Breast epithelium (tissue), 4 donors: Measurements from ENCODE around the gene CENPP. TPM values are rescaled to one million over a fixed set of nuclear protein-coding genes. Genes with fewer than 3 reads are reported as not detected.

Experiments used
- DNase-seq, 2 donors: peaks; one replicate each; pipeline ENCODE4 v3.0.0-alpha.2; 2019; ENCODE audit warnings: low spot score in 2 of 2
- H3K27ac ChIP-seq, 2 donors: fragments of 200-600 bp; sonication (generic) in 1 of 2; one replicate each; pipeline ENCODE4 v1.5.1; 2016 to 2019; ENCODE audit warnings: mild to moderate bottlenecking in 1 of 2
- H3K27me3 ChIP-seq, 2 donors: fragments of 200-600 bp; sonication (generic) in 1 of 2; one replicate each; pipeline versions ENCODE4 v1.5.1 to v1.6.0; 2017 to 2019; ENCODE audit warnings: control low read depth in 1 of 2, mild to moderate bottlenecking in 1 of 2
- H3K36me3 ChIP-seq: fragments of 200-600 bp; one replicate; pipeline ENCODE4 v1.5.1; 2019
- H3K4me1 ChIP-seq, 2 donors: fragments of 200-600 bp; sonication (generic); one replicate each; pipeline ENCODE4 v1.5.1; 2016 to 2019; ENCODE audit warnings: control low read depth in 1 of 2
- H3K4me3 ChIP-seq, 3 donors: fragments of 200-600 bp; sonication (generic); 1 replicate in 2 of 3; 2 replicates in 1 of 3; pipeline ENCODE4 v1.5.1; 2016 to 2019; ENCODE audit warnings: mild to moderate bottlenecking in 3 of 3, moderate library complexity in 2 of 3
- H3K9me3 ChIP-seq, 2 donors: fragments of 200-600 bp; sonication (generic) in 1 of 2; one replicate each; pipeline ENCODE4 v1.5.1; 2016 to 2019; ENCODE audit warnings: control low read depth in 1 of 2
- CTCF ChIP-seq, 3 donors: fragments of 450-650 bp; IDR thresholded peaks; one replicate each; pipeline ENCODE4 v1.5.1; 2016 to 2017; ENCODE audit warnings: antibody characterized with exemption in 3 of 3, mild to moderate bottlenecking in 3 of 3, moderate library complexity in 3 of 3
- POLR2A ChIP-seq: fragments of 450-650 bp; IDR thresholded peaks from one replicate; pipeline ENCODE4 v1.6.1; 2016; ENCODE audit warnings: antibody characterized with exemption, mild to moderate bottlenecking, moderate library complexity
- POLR2AphosphoS5 ChIP-seq, 3 donors: sonication (generic); formaldehyde crosslinking; IDR thresholded peaks; one replicate each; pipeline ENCODE4 v1.6.1; 2017; ENCODE audit warnings: antibody characterized with exemption in 3 of 3
- intact Hi-C: fragments of 100-400 bp; cut with DNase I; formaldehyde crosslinking; loops from one replicate; pipeline ENCODE4 v1.15.1; 2023; ENCODE audit warnings: low total_unique reads
- total RNA-seq, 3 donors: library from RNA; depleted of rRNA; stranded (reverse); fragments of >200 nt; gene quantifications; one replicate each; pipeline ENCODE4 v1.1.0, GENCODE V29; 2016

CENPP gene
- total RNA-seq, 3 donors from 2014 or later, result 3.9 to 6.1 (median 4.5) TPM

DNA sequence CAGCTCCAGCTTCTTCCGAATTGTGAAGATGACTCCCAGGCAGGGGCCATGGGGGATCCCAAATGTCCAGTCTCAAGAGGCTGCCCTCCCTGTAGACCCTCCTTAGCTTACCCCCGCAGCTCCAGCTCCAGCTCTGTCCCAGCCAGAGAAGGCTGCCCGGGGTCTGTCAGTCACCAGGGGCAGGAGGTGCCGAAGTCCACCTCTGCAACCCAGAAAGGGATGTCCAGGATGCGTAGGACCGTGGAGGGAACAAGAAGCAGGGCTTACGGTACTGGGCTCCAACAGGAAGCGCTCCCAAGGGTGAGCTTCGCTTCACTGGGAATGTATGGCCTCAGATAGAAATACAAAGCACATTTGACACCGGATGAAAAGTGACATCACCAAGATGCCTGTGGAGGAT, 338.2 kb downstream of the CENPP start:
- Histone ChIP-seq H3K27ac (peak overlapping the region in 1 of 2 donors; percentile 16), H3K27me3 (no peaks in the 10 kb centered on the region), H3K9me3 (no peaks in the 10 kb centered on the region), H3K4me1 (peaks cover 6 to 11% of the 10 kb centered on the region in 2 donors), H3K36me3 (no peaks in the 10 kb centered on the region), H3K4me3 (no peak overlapping the region)
- DNase-seq, result peak in 1 of 2 donors; percentile 17
- intact Hi-C loops, result no loop called here
- no peak for TF ChIP-seq POLR2AphosphoS5 (IDR thresholded peaks at IDR 0.05)
- no peak for TF ChIP-seq CTCF (IDR thresholded peaks at IDR 0.05)
- TF ChIP-seq POLR2A, result no peak

- Histone ChIP-seq H3K4me1 (peaks cover 11 to 15% of the 10 kb centered on the region in 2 donors), H3K27ac (peak overlapping the region in 1 of 2 donors; percentile 16), H3K4me3 (no peak overlapping the region), H3K27me3 (no peaks in the 10 kb centered on the region), H3K36me3 (no peaks in the 10 kb centered on the region), H3K9me3 (no peaks in the 10 kb centered on the region)
- DNase-seq, result peak in 1 of 2 donors; percentile 37
- TF ChIP-seq POLR2A, result no peak
- TF ChIP-seq POLR2AphosphoS5 (IDR thresholded peaks at IDR 0.05), result no peak
- TF ChIP-seq CTCF (IDR thresholded peaks at IDR 0.05), result no peak
- intact Hi-C loops, result no loop called here
These were observed 338.8 kb downstream of the CENPP start for GRCh38 chr9:92664394-92665152.

GRCh38 chr9:92665836-92666235, 340.1 kb downstream of the CENPP start:
- intact Hi-C loops, result no loop called here
- peak in 1 of 2 donors; percentile 27 for DNase-seq
- Histone ChIP-seq H3K36me3 (no peaks in the 10 kb centered on the region), H3K27ac (peak overlapping the region; percentile 68 to 79), H3K4me1 (peaks cover 11 to 15% of the 10 kb centered on the region in 2 donors), H3K27me3 (no peaks in the 10 kb centered on the region), H3K4me3 (no peak overlapping the region), H3K9me3 (no peaks in the 10 kb centered on the region)
- TF ChIP-seq POLR2AphosphoS5 (IDR thresholded peaks at IDR 0.05) (no peak), POLR2A (no peak), CTCF (IDR thresholded peaks at IDR 0.05) (no peak)

- Histone ChIP-seq H3K4me3 (no peak overlapping the region), H3K27ac (peak overlapping the region; percentile 68 to 79), H3K4me1 (peaks cover 11 to 15% of the 10 kb centered on the region in 2 donors), H3K36me3 (no peaks in the 10 kb centered on the region), H3K9me3 (no peaks in the 10 kb centered on the region), H3K27me3 (no peaks in the 10 kb centered on the region)
- TF ChIP-seq POLR2A (no peak), POLR2AphosphoS5 (IDR thresholded peaks at IDR 0.05) (no peak), CTCF (IDR thresholded peaks at IDR 0.05) (no peak)
- peak in 1 of 2 donors; percentile 65 for DNase-seq
- intact Hi-C loops, result no loop called here
These were observed 340.5 kb downstream of the CENPP start for GRCh38 chr9:92666236-92666635.

GRCh38 chr9:92666912-92667532, 341.3 kb downstream of the CENPP start:
- H3K9me3 ChIP-seq, result no peaks in the 10 kb centered on the region
- intact Hi-C loops, result no loop called here
- no peak overlapping the region for H3K4me3 ChIP-seq
- H3K27ac ChIP-seq, result peak overlapping the region; percentile 68 to 79
- DNase-seq, result peak in 1 of 2 donors; percentile 20
- H3K36me3 ChIP-seq, result no peaks in the 10 kb centered on the region
- H3K27me3 ChIP-seq, result no peaks in the 10 kb centered on the region
- TF ChIP-seq POLR2A (no peak), POLR2AphosphoS5 (IDR thresholded peaks at IDR 0.05) (no peak), CTCF (IDR thresholded peaks at IDR 0.05) (no peak)
- H3K4me1 ChIP-seq, result peaks cover 11 to 15% of the 10 kb centered on the region in 2 donors
